GM19043 (cell line): ENCODE measurements around the gene RPS8.
A peak's percentile ranks its signal among the peaks of the same experiment; 100 is the strongest.
"Not testable (repeated sequence)": the region's sequence is repeated elsewhere in the genome, so short reads cannot be mapped to it uniquely, and the experiment has no call there.

ENCODE experiments used
- ATAC-seq: cut with Tn5 transposase; IDR thresholded peaks from one replicate; pipeline ENCODE4 v1.9.1; 2021; ENCODE audit warnings: low read depth; ENCODE audit not compliant: unreplicated experiment

The RPS8 gene

DNA sequence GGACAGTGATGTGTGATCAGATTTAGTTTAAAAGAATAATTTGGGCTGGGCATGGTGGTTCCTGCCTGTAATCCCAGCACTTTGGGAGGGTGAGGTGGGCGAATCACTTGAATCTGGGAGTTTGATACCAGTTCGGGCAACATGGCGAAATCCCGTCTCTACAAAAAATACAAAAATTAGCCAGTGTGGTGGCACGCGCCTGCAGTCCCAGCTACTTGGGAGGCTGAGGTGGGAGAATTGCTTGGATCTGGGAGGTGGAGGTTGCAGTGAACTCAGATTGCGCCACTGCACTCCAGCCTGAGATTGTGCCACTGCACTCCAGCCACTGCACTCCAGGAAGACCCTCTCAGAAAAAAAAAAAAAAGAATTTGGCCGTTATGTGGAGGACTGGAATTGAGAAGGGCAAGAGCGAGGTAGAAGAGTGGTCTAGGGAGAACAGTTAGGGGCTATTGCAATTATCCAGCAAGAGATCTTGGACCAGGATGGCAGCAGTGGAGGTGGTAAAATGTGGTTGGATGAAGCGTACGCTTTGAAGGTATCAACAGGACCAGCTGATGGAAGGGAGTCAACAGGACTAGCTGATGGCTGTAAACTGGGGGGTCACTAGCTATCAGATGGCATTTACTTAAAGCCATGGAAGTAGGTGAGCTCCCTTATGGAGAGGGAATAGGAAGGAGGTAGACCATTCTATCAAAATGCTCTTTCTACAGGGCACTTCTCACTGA is 42.6 kb downstream of the RPS8 start:
- no peak for ATAC-seq

DNA sequence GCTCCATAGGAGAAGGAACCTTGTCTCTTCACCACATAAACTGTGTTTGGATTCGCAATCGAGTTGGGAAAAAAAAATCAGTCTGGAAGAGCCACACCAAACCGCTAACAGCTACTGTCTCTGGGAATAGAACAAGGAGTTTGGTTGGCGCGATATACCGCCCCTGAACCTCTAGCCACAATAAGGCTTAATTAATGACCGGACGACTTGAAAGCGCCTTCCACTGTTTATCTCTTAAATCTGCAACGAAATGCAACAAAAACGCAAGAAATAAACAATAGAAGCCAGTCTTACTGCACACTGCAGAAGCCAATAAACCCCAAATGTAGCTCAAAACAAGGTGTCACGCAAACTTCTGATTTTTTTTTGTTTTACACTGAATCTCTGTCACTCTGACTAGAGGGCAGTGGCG is 43.9 kb downstream of the RPS8 start:
- no peak for ATAC-seq

DNA sequence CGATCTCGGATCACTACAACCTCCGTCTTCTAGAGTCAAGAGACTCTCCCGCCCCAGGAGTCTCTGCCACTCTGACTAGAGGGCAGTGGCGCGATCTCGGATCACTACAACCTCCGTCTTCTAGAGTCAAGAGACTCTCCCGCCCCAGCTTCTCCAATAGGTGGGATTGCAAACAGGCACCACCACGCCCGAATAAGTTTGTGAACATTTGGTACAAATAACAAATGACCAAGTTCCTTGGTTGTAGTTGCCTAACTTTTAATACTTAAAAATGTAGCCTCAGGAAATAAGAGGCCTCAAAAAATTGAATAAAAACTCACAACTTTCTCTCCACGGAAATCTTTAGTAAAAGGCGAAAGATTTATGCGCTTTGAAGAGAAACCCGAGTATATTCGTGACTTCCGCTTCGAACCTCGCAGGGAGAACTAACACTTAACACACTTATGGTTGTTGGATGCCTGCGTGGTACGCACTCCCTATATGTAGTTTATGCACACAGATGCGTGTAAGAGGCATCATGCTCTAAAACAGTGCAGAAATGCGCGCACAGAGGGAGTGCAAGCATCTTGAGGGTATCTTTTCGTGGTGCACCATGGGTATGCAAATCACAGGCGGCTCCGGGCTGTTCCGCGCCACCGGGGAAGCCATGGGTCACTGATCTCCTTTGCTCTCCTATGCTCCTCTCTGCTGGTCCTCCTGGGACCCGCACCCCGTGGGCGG is 44.4 kb downstream of the RPS8 start:
- ATAC-seq, result peak; percentile 77

DNA sequence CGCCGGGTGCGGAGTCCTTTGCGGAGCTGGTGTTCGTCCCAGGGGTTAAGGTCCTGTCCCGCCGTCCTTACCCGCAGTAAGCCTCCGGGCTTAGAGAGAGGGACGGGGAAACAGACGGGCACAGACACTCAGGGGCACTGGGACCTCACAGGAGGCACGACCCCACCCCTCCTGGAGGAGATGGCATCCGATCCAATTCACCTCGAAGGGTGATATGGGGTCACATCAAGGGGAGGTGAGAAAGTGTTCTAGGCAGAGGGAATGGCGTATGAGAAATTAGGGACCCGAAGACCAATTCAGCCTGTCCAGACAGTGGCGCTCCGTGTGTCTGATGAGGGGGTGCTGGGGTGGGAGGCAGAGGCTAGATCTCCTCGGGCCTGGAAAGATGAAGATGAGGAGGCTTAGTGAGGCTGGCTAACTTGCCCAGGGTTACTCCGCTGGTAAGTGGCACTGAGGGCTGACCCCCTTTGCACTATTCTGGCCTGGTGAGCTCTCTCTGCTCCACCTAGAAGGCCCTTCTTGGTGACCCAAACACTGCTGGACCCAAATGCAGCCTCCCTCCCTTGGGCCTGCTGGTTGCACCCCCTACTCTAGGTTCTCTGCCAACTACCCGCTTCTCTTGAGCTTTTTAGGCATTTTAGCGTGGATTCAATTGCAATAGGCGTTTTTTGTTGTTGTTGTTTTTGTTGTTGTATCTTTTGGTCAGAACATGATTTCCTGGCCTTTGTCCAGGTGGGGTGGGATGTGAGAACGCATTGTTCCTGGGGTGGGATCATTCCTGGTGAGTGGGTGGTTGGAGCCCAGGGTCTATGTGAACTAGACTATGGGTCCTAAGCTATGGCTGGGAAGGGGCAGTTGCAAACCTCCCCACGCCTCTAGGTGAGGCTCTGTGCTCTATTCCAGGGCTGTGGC is 45.2 kb downstream of the RPS8 start:
- ATAC-seq, result no peak

DNA sequence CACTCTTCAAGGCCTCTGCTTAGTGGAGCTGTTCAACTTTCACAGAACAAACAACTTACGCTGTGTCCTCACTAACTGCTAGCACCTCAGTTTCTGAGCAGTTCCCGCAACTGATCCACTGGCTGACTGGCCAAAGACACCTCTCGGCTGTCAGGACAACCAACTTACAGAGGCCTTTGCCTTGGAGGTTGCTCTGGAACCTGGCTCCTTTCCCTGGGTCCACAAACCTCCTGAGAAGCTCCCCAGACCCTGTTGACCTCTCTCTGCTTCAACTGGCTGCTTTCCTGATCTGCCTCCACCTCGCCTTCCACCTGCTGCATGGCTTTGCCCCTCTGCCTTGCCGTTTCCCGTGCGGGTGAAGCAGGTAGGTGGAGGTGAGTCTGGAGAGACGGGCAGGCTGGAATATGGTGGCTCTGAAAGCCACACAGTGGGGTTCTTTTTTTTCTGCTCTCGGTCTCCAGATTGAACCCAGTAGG is 45.9 kb downstream of the RPS8 start:
- no peak for ATAC-seq

DNA sequence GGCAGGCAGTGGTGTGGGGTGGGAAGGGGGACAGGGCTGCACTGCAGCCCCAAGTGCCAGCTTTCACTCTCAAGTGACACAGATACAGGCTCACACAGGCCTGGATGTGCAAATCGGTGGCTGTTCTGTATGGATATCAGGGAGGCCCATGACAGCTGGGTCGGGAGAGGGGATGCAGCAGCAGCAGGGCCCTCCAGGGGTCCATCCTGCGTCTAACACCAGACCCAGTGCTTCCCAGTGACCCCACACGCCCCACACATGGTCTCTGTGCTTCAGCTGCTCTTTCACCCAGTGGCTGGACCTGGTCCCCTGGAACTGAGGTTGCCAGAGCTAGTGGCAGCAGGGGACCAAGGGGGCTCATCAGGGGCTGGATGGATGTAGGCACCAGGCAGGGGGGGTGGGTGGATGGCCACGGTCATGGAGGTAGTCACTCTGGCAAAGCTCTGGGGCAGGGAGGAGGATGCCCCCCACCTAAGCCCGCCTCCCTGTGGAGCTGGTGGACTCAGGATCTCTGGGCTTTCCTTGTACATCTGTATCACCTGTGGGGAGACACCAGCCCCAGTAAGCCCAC is 46.9 kb downstream of the RPS8 start:
- no peak for ATAC-seq

DNA sequence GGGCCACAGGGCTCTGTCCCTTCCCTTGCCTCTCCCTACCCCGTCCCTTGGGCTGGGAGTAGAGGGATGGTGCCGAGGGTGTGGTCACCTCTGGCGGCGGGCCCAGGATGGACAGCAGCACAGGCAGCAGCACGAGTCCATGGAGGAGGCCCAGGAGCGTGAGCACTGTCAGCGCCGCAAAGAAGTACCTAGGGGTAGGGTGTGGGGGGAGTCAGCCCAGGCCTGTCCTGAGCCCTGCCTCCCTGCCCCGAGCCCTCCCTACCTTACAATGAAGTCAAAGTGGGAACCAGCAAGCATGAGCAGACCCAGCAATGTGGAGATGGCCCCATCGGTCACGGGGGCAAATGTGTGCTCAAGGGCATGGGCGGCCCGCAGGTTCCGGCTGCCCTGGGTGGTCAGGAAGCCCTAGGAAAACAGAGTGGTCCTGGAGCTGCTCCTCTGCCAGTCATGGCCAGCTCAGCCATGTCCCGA is 47.7 kb downstream of the RPS8 start:
- ATAC-seq, result no peak

DNA sequence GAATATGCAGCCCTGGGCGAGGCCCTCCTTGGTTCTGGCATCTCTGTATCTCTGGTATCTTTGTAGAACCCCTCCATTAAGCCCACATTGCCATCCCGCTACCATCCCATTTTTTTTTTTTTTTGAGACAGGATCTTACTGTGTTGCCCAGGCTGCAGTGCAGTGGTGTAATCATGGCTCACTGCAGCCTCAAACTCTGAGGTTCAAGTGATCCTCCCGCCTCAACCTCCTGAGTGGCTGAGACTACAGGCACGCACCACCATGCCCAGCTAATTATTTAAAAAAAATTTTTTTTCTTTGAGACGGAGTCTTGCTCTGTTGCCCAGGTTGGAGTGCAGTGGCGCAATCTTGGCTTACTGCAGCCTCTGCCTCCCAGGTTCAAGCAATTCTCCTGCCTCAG is 49.1 kb downstream of the RPS8 start:
- ATAC-seq, result not testable (repeated sequence)

DNA sequence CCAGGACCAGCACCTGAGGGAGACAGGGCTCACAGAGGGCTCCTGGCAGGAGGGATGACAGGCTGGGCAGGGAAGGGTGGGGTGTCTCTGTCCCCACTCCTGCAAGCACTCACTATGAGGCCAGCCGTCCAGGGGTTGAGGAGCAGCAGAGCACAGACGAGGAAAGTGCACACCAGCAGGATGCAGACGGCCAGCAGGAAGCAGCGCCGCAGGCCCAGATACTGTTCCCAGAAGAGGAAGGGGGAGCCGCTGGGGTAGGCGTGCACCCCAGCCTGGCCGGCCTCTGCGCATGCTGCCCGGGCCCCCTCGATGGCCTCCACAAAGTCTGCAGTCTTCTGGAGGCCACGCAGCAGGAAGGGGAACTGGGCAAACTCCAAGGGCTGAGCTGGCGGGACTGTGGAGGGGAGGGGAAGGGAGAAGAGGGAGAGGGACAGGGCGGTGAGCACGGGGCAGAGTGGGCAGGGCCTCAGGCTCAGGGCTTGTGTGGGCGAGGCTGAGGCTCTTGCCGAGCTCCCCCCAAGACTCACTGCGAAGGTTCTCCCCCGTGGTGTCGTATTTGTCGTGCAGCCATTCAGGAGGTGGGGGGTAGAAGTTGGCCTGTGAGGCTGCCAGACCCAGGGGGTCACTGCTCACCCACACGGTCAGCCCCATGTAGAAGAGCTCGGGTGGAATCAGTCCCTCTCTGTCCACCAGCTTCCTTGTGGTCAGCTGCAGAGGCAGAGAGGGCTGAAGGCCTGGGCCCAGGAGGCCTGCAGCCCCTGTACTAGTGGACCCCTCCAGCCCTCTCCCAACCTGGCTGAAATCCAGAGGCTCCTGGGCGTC is 51.2 kb downstream of the RPS8 start:
- ATAC-seq, result no peak

DNA sequence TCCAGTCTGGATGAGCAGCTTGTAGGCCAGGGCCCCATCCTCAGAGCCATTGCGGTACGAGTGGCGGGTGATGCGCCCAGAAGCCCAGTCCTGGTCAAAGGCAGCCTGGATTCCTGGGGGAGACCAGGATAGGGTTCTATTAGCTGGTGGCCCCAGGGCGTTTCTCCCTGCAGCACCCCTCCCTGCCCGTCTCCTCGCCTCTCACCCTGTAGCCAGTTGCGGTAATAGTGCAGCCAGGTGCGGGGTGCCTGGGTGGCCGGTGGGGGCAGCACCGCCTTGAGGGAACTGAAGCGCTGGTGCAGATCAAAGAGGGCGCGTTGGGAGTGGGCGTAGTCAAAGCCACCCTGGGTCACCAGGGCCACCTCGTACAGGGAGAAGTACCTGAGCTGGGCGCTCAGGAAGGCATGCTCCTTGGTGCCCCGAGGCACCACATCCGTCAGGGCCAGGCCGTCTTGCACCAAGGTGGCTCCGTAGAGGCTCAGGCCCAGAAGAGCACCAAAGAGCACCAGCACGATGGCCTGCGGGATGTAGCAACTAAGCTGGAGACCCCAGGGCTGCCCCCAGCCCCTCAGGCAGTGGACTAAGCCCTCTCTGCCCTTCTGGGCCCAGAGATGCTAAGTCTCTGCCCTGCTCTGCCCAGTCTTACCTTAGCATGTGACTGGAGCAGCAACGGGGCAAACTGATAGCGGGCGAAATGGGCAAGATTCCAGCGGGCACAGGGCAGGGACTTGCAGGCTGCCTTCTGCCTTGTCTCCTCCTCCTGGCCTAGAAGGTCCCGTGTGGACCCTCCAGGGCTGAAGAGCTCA is 52.1 kb downstream of the RPS8 start:
- ATAC-seq, result no peak

DNA sequence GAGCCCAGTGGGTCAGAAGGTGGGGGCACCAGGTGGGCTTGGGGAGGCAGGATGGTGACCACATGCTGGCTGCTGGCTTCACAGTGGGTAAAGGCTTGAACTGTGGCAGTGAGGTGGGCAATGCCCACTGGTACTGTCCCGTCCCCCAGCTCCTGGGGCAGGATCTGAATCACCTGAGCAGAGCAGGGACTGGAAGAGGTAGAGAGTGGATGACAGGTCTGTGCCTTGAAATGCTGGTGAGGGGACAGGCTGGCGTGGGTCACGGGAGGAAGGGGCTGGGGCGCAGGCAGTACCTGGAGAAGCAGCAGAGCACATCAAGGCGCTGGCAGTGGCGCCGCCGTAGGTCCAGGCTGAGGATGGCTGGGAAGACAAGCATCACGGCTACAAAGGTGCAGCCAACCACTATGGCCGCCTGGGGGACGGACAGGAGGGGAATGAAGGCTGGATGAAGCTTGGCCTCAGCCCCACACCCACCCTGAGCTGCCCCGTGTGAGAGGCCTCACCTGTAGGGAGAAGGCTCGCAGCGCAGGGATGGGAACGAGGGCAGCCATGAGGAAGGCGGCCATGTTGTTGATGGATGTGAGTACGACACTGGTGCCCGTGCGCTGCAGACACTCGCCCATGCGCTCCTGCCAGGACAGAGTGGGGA is 52.8 kb downstream of the RPS8 start:
- ATAC-seq, result no peak
